GM12878 (cell line): Measurements from ENCODE around the gene CHID1. TPM values are rescaled to one million over a fixed set of nuclear protein-coding genes. Genes with fewer than 3 reads are reported as not detected.
A peak's percentile ranks its signal among the peaks of the same experiment; 100 is the strongest.

ENCODE experiments used
- ATAC-seq: fragments of 200-7000 bp; cut with Tn5 transposase; 3 replicates; pipeline ENCODE4 v1.9.1; 2020; ENCODE audit warnings: mild to moderate bottlenecking, moderate library complexity
- BruUV-seq: library from RNA; stranded (reverse); fragments of 400-500 nt; replicated peaks from 2 replicates; lab custom pipeline; 2021; lab: Mats Ljungman, UMichigan
- CTCF ChIA-PET: fragments of 300-600 bp; sonication (Branson Sonifier 250); formaldehyde crosslinking; extraction: SDS; loops from one replicate; lab custom pipeline; 2021; ENCODE audit warnings: inconsistent platforms; lab: Yijun Ruan, JAX
- POLR2A ChIA-PET: fragments of 350-600 bp; formaldehyde crosslinking; extraction: SDS; loops from one replicate; lab custom pipeline; 2021; ENCODE audit warnings: inconsistent platforms; lab: Charles Lee
- RAD21 ChIA-PET: fragments of 300-600 bp; sonication (Branson Sonifier 250); formaldehyde crosslinking; loops from one replicate; lab custom pipeline; 2023; ENCODE audit warnings: antibody characterized with exemption; ENCODE audit not compliant: unreplicated experiment; lab: Charles Lee
- SMC1A ChIA-PET: fragments of 300-600 bp; sonication (Branson Sonifier 250); formaldehyde crosslinking; loops from one replicate; lab custom pipeline; 2023; ENCODE audit not compliant: unreplicated experiment, uncharacterized antibody; lab: Charles Lee
- DNase-seq: peaks from one replicate; pipeline ENCODE4 v3.0.0-alpha.2; 2011; ENCODE audit warnings: low read depth, low spot score
- FAIRE-seq: peaks from 3 replicates; lab custom pipeline; 2011; peaks lifted over from hg19 to GRCh38; lab: Jason Lieb, UNC
- H2AFZ ChIP-seq: 2 replicates; pipeline ENCODE4 v1.6.0; 2011; ENCODE audit warnings: low read depth, low read length, control low read depth; ENCODE audit not compliant: control insufficient read depth
- H3K27ac ChIP-seq: 2 replicates; pipeline ENCODE4 v1.5.1; 2011; ENCODE audit warnings: control low read depth; ENCODE audit not compliant: control insufficient read depth, insufficient read depth
- H3K27me3 ChIP-seq, 2 experiments: replicated peaks in 1 of 2; 2 replicates each; pipeline versions ENCODE4 v1.6.0 to v1.6.1; 2011; ENCODE audit warnings: low read length in 1 of 2; ENCODE audit not compliant: control insufficient read depth in 2 of 2, insufficient read depth in 2 of 2
- H3K36me3 ChIP-seq, 2 experiments: 2 replicates each; pipeline ENCODE4 v1.5.1; 2011; ENCODE audit warnings: low read length in 1 of 2; ENCODE audit not compliant: control insufficient read depth in 2 of 2, insufficient read depth in 2 of 2
- H3K4me1 ChIP-seq: 2 replicates; pipeline ENCODE4 v1.6.1; 2011; ENCODE audit warnings: mild to moderate bottlenecking, low read length, moderate library complexity, mixed read lengths; ENCODE audit not compliant: control insufficient read depth, insufficient read depth
- H3K4me2 ChIP-seq: 2 replicates; pipeline ENCODE4 v1.6.0; 2011; ENCODE audit warnings: control low read depth; ENCODE audit not compliant: control insufficient read depth, insufficient read depth
- H3K4me3 ChIP-seq: fragments of 200-600 bp; sonication (generic); 2 replicates; pipeline ENCODE4 v1.5.1; 2016
- H3K79me2 ChIP-seq: 2 replicates; pipeline ENCODE4 v1.6.0; 2011; ENCODE audit warnings: low read length; ENCODE audit not compliant: control insufficient read depth, insufficient read depth
- H3K9ac ChIP-seq: 2 replicates; pipeline ENCODE4 v1.8.0; 2011; ENCODE audit warnings: low read length, control low read depth, mixed read lengths; ENCODE audit not compliant: control insufficient read depth, insufficient read depth
- H3K9me3 ChIP-seq: replicated peaks from 3 replicates; pipeline ENCODE4 v1.5.1; 2011; ENCODE audit warnings: mild to moderate bottlenecking, low read length; ENCODE audit not compliant: control insufficient read depth, insufficient read depth
- H4K20me1 ChIP-seq: 2 replicates; pipeline ENCODE4 v1.6.0; 2011; ENCODE audit not compliant: control insufficient read depth, insufficient read depth
- CBFB ChIP-seq: IDR thresholded peaks from 2 replicates; pipeline ENCODE4 v1.6.1; 2016; ENCODE audit warnings: antibody characterized with exemption, low read depth
- EZH2 ChIP-seq: IDR thresholded peaks from 2 replicates; pipeline ENCODE4 v1.6.1; 2012; ENCODE audit warnings: low read depth, mild to moderate bottlenecking, control low read depth, inconsistent platforms, low read length, borderline replicate concordance; ENCODE audit not compliant: control insufficient read depth
- JUNB ChIP-seq: IDR thresholded peaks from 2 replicates; pipeline ENCODE4 v1.6.1; 2016; ENCODE audit warnings: antibody characterized with exemption, mild to moderate bottlenecking
- POLR2AphosphoS5 ChIP-seq: IDR thresholded peaks from 2 replicates; pipeline ENCODE4 v1.6.1; 2011; ENCODE audit warnings: mild to moderate bottlenecking, low read length, inconsistent platforms
- RB1 ChIP-seq: fragments of 450-650 bp; formaldehyde crosslinking; IDR thresholded peaks from 2 replicates; pipeline ENCODE4 v1.6.1; 2017; ENCODE audit warnings: mild to moderate bottlenecking, borderline replicate concordance
- RBBP5 ChIP-seq: fragments of 200-600 bp; sonication (generic); conservative IDR thresholded peaks from 2 replicates; pipeline ENCODE4 v1.6.1; 2016
- SREBF1 ChIP-seq: IDR thresholded peaks from 2 replicates; pipeline ENCODE4 v1.6.1; 2012; ENCODE audit warnings: mild to moderate bottlenecking, low read length
- SUPT20H ChIP-seq: IDR thresholded peaks from 2 replicates; pipeline ENCODE4 v1.6.1; 2011; ENCODE audit warnings: low read depth, mild to moderate bottlenecking, low read length, moderate library complexity, borderline replicate concordance; ENCODE audit not compliant: control insufficient read depth
- YBX1 ChIP-seq: fragments of 450-650 bp; IDR thresholded peaks from 2 replicates; pipeline ENCODE4 v1.6.1; 2016; ENCODE audit warnings: antibody characterized with exemption
- YY1 ChIP-seq: IDR thresholded peaks from 2 replicates; pipeline ENCODE4 v1.6.1; 2011; ENCODE audit warnings: low read depth, mild to moderate bottlenecking, low read length
- ZNF384 ChIP-seq: IDR thresholded peaks from 2 replicates; pipeline ENCODE4 v1.6.1; 2012; ENCODE audit warnings: low read depth, mild to moderate bottlenecking, low read length, improper control_type of control experiment, borderline replicate concordance
- ZZZ3 ChIP-seq: IDR thresholded peaks from 2 replicates; pipeline ENCODE4 v1.6.1; 2011; ENCODE audit warnings: low read depth; ENCODE audit not compliant: control insufficient read depth, insufficient read length
- WGBS: methylation state at CpG from one replicate; pipeline ENCODE4 v1.1.6; 2016; ENCODE audit warnings: low lambda C conversion rate; ENCODE audit not compliant: insufficient replicate concordance, insufficient coverage; ENCODE audit errors: missing lambda C conversion rate; 5-methylcytosine and 5-hydroxymethylcytosine counted together
- in situ Hi-C: fragments of 300-500 bp; cut with MboI; formaldehyde crosslinking; loops from 9 replicates; pipeline ENCODE4 v1.14.3; 2018; ENCODE audit warnings: mixed read lengths
- intact Hi-C: fragments of 100-400 bp; cut with micrococcal nuclease; formaldehyde crosslinking; loops from one replicate; pipeline ENCODE4 v1.14.2; 2022; ENCODE audit not compliant: unreplicated experiment
- polyA plus RNA-seq, 11 experiments: library from polyadenylated mRNA; depleted of rRNA in 4 of 11; unstranded in 6 of 11; stranded (reverse) in 5 of 11; fragments of >200 nt; fragmentation: Nextera tagmentation in 4 of 11; fragmentation: Illumina TruSeq in 1 of 11; extraction: Ambion mirVana in 4 of 11; extraction: Trizol in 1 of 11; gene quantifications; 1 replicate in 1 of 11; 2 replicates in 10 of 11; pipeline versions ENCODE4 v1.2.1 to v1.2.3, GENCODE V29; 2011 to 2016; ENCODE audit warnings: inconsistent platforms in 2 of 11, missing spikeins in 2 of 11, low read depth in 1 of 11
- total RNA-seq, 4 experiments: library from RNA; depleted of rRNA in 3 of 4; stranded (reverse); fragments of >200 nt in 3 of 4; fragmentation: Illumina TruSeq in 1 of 4; extraction: Trizol in 1 of 4; gene quantifications; 2 replicates each; pipeline versions ENCODE4 v1.2.1 to v1.2.3, GENCODE V29; 2013 to 2021
- TF ChIP-seq, protein P1 (sequence below): fragments of 450-650 bp; IDR thresholded peaks from 2 replicates; pipeline ENCODE4 v1.6.1; 2017; ENCODE audit warnings: mild to moderate bottlenecking, moderate library complexity
- TF ChIP-seq, protein P2 (sequence below): fragments of 450-650 bp; IDR thresholded peaks from 2 replicates; pipeline ENCODE4 v1.6.1; 2018; ENCODE audit warnings: mild to moderate bottlenecking, low read depth, moderate library complexity; ENCODE audit not compliant: partially characterized antibody
- TF ChIP-seq, protein P3 (sequence below): fragments of 150-350 bp; IDR thresholded peaks from 2 replicates; pipeline ENCODE4 v1.6.1; 2014; ENCODE audit warnings: mild to moderate bottlenecking, low read depth, low read length
- TF ChIP-seq, protein P4 (sequence below): IDR thresholded peaks from 2 replicates; pipeline ENCODE4 v1.6.1; 2012; ENCODE audit warnings: low read depth, low read length, improper control_type of control experiment

The CHID1 gene
- total and polyA plus RNA-seq, 10 of the 15 experiments (the other 5 are each of a cell fraction or from before 2014, with no cell fraction given), result 4.8 to 75.2 (median 30.1) TPM

DNA sequence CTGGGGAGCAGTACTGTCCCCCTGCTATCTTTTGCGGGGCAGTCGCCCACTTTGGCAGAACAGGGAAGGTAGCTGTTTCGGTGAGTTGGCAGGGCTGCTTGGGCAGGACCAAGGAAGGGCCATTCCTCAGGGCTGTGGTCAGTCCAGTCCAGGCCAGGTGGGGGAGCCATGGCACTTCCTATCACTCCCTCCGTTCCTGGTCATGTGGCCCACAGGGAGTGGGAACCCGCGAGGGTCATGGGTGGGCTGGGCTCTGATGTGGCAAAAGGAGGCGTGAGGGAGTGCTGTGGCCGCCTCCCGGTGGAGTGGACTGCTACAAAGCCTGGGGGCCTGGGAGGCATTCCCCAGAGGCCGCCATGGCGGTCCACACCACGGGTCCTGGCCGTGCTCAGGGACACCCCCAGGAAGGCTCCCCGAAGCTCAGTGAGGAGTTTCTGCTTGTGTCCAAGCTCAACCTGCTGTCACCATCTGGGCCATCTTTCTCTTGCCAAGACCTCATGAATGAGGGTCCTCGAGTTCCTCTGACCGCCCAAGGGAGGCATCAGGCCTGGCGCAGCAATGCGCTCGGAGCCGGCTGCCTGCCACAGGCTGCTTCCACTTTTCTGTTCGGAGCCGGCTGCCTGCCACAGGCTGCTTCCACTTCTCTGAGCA is 11.9 kb downstream of the CHID1 start:
- H3K4me1 ChIP-seq, result no peaks in the 10 kb centered on the region
- H3K27me3 ChIP-seq, result no peaks in the 10 kb centered on the region
- H3K36me3 ChIP-seq, result peaks cover 3 to 39% of the 10 kb centered on the region in 2 experiments; a peak in 3 of 4 replicates
- H2AFZ ChIP-seq, result no peak overlapping the region
- H3K79me2 ChIP-seq, result no peaks in the 10 kb centered on the region
- FAIRE-seq (no peak), DNase-seq (no peak), ATAC-seq (no peak)
- H3K4me2 ChIP-seq, result no peak overlapping the region
- WGBS, result 83% methylated on average over 22 of the region's 22 CpGs
- in situ Hi-C loops, result no loop called here
- no peak overlapping the region for H3K27ac ChIP-seq
- BruUV-seq, result TSS peak; percentile 54
- no peaks in the 10 kb centered on the region for H4K20me1 ChIP-seq
- POLR2A ChIA-PET, result no interaction called here
- SMC1A ChIA-PET, result no interaction called here
- intact Hi-C loops, result no loop called here
- H3K9ac ChIP-seq, result no peak overlapping the region
- RAD21 ChIA-PET, result no interaction called here
- no peaks in the 10 kb centered on the region for H3K9me3 ChIP-seq
- H3K4me3 ChIP-seq, result no peak overlapping the region
- CTCF ChIA-PET, result no interaction called here
- TF ChIP-seq SUPT20H (no peak), RBBP5 (no peak), ZZZ3 (no peak), POLR2AphosphoS5 (no peak), SREBF1 (no peak), YY1 (no peak), CBFB (no peak), JUNB (no peak), EZH2 (no peak), RB1 (no peak), YBX1 (no peak), ZNF384 (no peak)
- TF ChIP-seq, protein P1, sequence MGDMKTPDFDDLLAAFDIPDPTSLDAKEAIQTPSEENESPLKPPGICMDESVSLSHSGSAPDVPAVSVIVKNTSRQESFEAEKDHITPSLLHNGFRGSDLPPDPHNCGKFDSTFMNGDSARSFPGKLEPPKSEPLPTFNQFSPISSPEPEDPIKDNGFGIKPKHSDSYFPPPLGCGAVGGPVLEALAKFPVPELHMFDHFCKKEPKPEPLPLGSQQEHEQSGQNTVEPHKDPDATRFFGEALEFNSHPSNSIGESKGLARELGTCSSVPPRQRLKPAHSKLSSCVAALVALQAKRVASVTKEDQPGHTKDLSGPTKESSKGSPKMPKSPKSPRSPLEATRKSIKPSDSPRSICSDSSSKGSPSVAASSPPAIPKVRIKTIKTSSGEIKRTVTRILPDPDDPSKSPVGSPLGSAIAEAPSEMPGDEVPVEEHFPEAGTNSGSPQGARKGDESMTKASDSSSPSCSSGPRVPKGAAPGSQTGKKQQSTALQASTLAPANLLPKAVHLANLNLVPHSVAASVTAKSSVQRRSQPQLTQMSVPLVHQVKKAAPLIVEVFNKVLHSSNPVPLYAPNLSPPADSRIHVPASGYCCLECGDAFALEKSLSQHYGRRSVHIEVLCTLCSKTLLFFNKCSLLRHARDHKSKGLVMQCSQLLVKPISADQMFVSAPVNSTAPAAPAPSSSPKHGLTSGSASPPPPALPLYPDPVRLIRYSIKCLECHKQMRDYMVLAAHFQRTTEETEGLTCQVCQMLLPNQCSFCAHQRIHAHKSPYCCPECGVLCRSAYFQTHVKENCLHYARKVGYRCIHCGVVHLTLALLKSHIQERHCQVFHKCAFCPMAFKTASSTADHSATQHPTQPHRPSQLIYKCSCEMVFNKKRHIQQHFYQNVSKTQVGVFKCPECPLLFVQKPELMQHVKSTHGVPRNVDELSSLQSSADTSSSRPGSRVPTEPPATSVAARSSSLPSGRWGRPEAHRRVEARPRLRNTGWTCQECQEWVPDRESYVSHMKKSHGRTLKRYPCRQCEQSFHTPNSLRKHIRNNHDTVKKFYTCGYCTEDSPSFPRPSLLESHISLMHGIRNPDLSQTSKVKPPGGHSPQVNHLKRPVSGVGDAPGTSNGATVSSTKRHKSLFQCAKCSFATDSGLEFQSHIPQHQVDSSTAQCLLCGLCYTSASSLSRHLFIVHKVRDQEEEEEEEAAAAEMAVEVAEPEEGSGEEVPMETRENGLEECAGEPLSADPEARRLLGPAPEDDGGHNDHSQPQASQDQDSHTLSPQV, result no peak
- TF ChIP-seq, protein P2, sequence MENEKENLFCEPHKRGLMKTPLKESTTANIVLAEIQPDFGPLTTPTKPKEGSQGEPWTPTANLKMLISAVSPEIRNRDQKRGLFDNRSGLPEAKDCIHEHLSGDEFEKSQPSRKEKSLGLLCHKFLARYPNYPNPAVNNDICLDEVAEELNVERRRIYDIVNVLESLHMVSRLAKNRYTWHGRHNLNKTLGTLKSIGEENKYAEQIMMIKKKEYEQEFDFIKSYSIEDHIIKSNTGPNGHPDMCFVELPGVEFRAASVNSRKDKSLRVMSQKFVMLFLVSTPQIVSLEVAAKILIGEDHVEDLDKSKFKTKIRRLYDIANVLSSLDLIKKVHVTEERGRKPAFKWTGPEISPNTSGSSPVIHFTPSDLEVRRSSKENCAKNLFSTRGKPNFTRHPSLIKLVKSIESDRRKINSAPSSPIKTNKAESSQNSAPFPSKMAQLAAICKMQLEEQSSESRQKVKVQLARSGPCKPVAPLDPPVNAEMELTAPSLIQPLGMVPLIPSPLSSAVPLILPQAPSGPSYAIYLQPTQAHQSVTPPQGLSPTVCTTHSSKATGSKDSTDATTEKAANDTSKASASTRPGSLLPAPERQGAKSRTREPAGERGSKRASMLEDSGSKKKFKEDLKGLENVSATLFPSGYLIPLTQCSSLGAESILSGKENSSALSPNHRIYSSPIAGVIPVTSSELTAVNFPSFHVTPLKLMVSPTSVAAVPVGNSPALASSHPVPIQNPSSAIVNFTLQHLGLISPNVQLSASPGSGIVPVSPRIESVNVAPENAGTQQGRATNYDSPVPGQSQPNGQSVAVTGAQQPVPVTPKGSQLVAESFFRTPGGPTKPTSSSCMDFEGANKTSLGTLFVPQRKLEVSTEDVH, result no peak
- TF ChIP-seq, protein P3, sequence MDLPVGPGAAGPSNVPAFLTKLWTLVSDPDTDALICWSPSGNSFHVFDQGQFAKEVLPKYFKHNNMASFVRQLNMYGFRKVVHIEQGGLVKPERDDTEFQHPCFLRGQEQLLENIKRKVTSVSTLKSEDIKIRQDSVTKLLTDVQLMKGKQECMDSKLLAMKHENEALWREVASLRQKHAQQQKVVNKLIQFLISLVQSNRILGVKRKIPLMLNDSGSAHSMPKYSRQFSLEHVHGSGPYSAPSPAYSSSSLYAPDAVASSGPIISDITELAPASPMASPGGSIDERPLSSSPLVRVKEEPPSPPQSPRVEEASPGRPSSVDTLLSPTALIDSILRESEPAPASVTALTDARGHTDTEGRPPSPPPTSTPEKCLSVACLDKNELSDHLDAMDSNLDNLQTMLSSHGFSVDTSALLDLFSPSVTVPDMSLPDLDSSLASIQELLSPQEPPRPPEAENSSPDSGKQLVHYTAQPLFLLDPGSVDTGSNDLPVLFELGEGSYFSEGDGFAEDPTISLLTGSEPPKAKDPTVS, result no peak
- TF ChIP-seq, protein P4, sequence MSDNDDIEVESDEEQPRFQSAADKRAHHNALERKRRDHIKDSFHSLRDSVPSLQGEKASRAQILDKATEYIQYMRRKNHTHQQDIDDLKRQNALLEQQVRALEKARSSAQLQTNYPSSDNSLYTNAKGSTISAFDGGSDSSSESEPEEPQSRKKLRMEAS, result no peak
